MM.1S (cell line): Measurements from ENCODE around the gene CDKL4.

Experiments used
- EZH2 ChIP-seq: fragments of 300-600 bp; sonication (generic); optimal IDR thresholded peaks from 2 replicates; pipeline ENCODE3; 2017; ENCODE audit warnings: low read depth, mild to moderate bottlenecking, antibody characterized with exemption, low read length, mixed read lengths
- TF ChIP-seq, protein P1 (sequence below): fragments of 300-600 bp; sonication (generic); IDR thresholded peaks from 2 replicates; pipeline ENCODE4 v1.5.1; 2016; ENCODE audit warnings: antibody characterized with exemption, low read length, mixed read lengths

DNA sequence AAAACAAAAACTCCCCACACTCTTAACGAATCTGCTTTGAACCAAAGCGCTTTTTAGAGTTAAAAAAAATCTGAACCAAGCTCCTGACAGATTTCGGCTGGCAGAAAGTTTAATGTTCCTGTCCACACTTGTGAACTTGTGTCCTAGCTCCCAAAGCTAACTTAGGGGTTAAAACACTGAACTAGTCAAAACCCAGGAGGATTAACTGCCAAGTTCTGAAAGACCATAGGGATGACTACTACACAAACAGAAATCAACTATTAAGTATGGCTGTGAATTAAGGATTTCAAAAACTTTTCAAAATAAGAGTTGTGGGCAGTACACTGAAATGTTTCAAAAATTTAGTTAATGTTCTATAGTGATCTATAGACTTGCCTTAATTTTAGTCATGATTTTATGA, 26.2 kb upstream of the CDKL4 start:
- TF ChIP-seq, protein P1, sequence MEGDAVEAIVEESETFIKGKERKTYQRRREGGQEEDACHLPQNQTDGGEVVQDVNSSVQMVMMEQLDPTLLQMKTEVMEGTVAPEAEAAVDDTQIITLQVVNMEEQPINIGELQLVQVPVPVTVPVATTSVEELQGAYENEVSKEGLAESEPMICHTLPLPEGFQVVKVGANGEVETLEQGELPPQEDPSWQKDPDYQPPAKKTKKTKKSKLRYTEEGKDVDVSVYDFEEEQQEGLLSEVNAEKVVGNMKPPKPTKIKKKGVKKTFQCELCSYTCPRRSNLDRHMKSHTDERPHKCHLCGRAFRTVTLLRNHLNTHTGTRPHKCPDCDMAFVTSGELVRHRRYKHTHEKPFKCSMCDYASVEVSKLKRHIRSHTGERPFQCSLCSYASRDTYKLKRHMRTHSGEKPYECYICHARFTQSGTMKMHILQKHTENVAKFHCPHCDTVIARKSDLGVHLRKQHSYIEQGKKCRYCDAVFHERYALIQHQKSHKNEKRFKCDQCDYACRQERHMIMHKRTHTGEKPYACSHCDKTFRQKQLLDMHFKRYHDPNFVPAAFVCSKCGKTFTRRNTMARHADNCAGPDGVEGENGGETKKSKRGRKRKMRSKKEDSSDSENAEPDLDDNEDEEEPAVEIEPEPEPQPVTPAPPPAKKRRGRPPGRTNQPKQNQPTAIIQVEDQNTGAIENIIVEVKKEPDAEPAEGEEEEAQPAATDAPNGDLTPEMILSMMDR = no peak
- no peak for TF ChIP-seq EZH2
